Peyer's patch (tissue), 4 donors: Measurements from ENCODE around the gene PTPN2. TPM values are rescaled to one million over a fixed set of nuclear protein-coding genes. Genes with fewer than 3 reads are reported as not detected.
A peak's percentile ranks its signal among the peaks of the same experiment; 100 is the strongest.

Source experiments
- DNase-seq, 3 donors: peaks; one replicate each; pipeline ENCODE4 v3.0.0-alpha.2; 2017 to 2019
- H3K27ac ChIP-seq, 4 donors: fragments of 200-600 bp; sonication (generic); one replicate each; pipeline ENCODE4 v1.5.1; 2016 to 2019
- H3K27me3 ChIP-seq, 2 donors: fragments of 200-600 bp; sonication (generic); one replicate each; pipeline ENCODE4 v1.5.1; 2019
- H3K36me3 ChIP-seq, 3 donors: fragments of 200-600 bp; sonication (generic); one replicate each; pipeline ENCODE4 v1.5.1; 2016 to 2019
- H3K4me1 ChIP-seq, 4 donors: fragments of 200-600 bp; sonication (generic); one replicate each; pipeline ENCODE4 v1.5.1; 2016 to 2019
- H3K4me3 ChIP-seq, 4 donors: fragments of 200-600 bp; sonication (generic); 1 replicate in 3 of 4; 2 replicates in 1 of 4; pipeline ENCODE4 v1.5.1; 2016 to 2019; ENCODE audit warnings: mild to moderate bottlenecking in 1 of 4
- H3K9me3 ChIP-seq, 4 donors: fragments of 200-600 bp; sonication (generic); one replicate each; pipeline ENCODE4 v1.5.1; 2016 to 2019; ENCODE audit warnings: mild to moderate bottlenecking in 1 of 4
- CTCF ChIP-seq, 6 experiments: fragments of 450-650 bp in 4 of 6; fragments of 200-600 bp in 2 of 6; sonication (generic) in 1 of 6; IDR thresholded peaks; one replicate each; pipeline ENCODE4 v1.5.1; 2017 to 2019; ENCODE audit warnings: antibody characterized with exemption in 6 of 6, mild to moderate bottlenecking in 3 of 6, moderate library complexity in 1 of 6
- POLR2A ChIP-seq, 2 donors: fragments of 450-650 bp; IDR thresholded peaks; one replicate each; pipeline ENCODE4 v1.5.1; 2017; ENCODE audit warnings: antibody characterized with exemption in 2 of 2, mild to moderate bottlenecking in 2 of 2, moderate library complexity in 2 of 2
- total RNA-seq, 4 donors: library from RNA; depleted of rRNA; stranded (reverse); fragments of >200 nt; gene quantifications; one replicate each; pipeline ENCODE4 v1.1.0, GENCODE V29; 2016

The PTPN2 gene
- total RNA-seq, 4 donors from 2014 or later, result 28.9 to 43.7 (median 29.3) TPM

GRCh38 chr18:12751891-12752290, 132.1 kb downstream of the PTPN2 start:
- H3K4me3 ChIP-seq, result no peak overlapping the region
- no peaks in the 10 kb centered on the region for H3K27me3 ChIP-seq
- DNase-seq, result no peak
- TF ChIP-seq CTCF (IDR thresholded peaks at IDR 0.05) (no peak), POLR2A (IDR thresholded peaks at IDR 0.05) (no peak)
- H3K36me3 ChIP-seq, result no peaks in the 10 kb centered on the region
- no peaks in the 10 kb centered on the region for H3K9me3 ChIP-seq
- H3K27ac ChIP-seq, result no peak overlapping the region
- no peaks in the 10 kb centered on the region for H3K4me1 ChIP-seq

- Histone ChIP-seq H3K36me3 (no peaks in the 10 kb centered on the region), H3K9me3 (no peaks in the 10 kb centered on the region), H3K27me3 (no peaks in the 10 kb centered on the region), H3K4me1 (no peaks in the 10 kb centered on the region), H3K27ac (no peak overlapping the region), H3K4me3 (no peak overlapping the region)
- no peak for DNase-seq
- no peak for TF ChIP-seq CTCF (IDR thresholded peaks at IDR 0.05)
- TF ChIP-seq POLR2A (IDR thresholded peaks at IDR 0.05), result no peak
These were observed 132.5 kb downstream of the PTPN2 start for GRCh38 chr18:12751503-12751884.

GRCh38 chr18:12750715-12751502, 133.1 kb downstream of the PTPN2 start:
- no peaks in the 10 kb centered on the region for H3K27me3 ChIP-seq
- no peaks in the 10 kb centered on the region for H3K36me3 ChIP-seq
- H3K27ac ChIP-seq, result no peak overlapping the region
- no peak for DNase-seq
- no peak overlapping the region for H3K4me3 ChIP-seq
- no peaks in the 10 kb centered on the region for H3K4me1 ChIP-seq
- H3K9me3 ChIP-seq, result no peaks in the 10 kb centered on the region
- no peak for TF ChIP-seq CTCF (IDR thresholded peaks at IDR 0.05)
- TF ChIP-seq POLR2A (IDR thresholded peaks at IDR 0.05), result no peak

- Histone ChIP-seq H3K36me3 (no peaks in the 10 kb centered on the region), H3K4me3 (no peak overlapping the region), H3K4me1 (no peaks in the 10 kb centered on the region), H3K27me3 (no peaks in the 10 kb centered on the region), H3K27ac (no peak overlapping the region), H3K9me3 (no peaks in the 10 kb centered on the region)
- no peak for TF ChIP-seq POLR2A (IDR thresholded peaks at IDR 0.05)
- peak in 2 of 3 donors; percentile 62 to 64 for DNase-seq
These were observed 133.8 kb downstream of the PTPN2 start for GRCh38 chr18:12750076-12750714.

- DNase-seq, result no peak
- no peaks in the 10 kb centered on the region for H3K4me1 ChIP-seq
- no peak for TF ChIP-seq CTCF (IDR thresholded peaks at IDR 0.05)
- TF ChIP-seq POLR2A (IDR thresholded peaks at IDR 0.05), result no peak
- H3K27me3 ChIP-seq, result no peaks in the 10 kb centered on the region
- no peak overlapping the region for H3K4me3 ChIP-seq
- no peak overlapping the region for H3K27ac ChIP-seq
- H3K36me3 ChIP-seq, result no peaks in the 10 kb centered on the region
- H3K9me3 ChIP-seq, result no peaks in the 10 kb centered on the region
These were observed 134.9 kb downstream of the PTPN2 start for GRCh38 chr18:12749121-12749520.

GRCh38 chr18:12748671-12749070, 135.4 kb downstream of the PTPN2 start:
- Histone ChIP-seq H3K27ac (no peak overlapping the region), H3K4me3 (no peak overlapping the region)
- TF ChIP-seq POLR2A (IDR thresholded peaks at IDR 0.05), result no peak

More at GRCh38 chr18:12748671-12749070, 135.4 kb downstream of the PTPN2 start:
- H3K27me3 ChIP-seq, result no peaks in the 10 kb centered on the region
- H3K9me3 ChIP-seq, result no peaks in the 10 kb centered on the region
- H3K4me1 ChIP-seq, result no peaks in the 10 kb centered on the region
- H3K36me3 ChIP-seq, result no peaks in the 10 kb centered on the region
- no peak for DNase-seq
